Transverse colon (tissue), 4 donors: ENCODE results near the gene GRIA2.

Experiments used
- EP300 ChIP-seq: sonication (generic); formaldehyde crosslinking; IDR thresholded peaks from one replicate; pipeline ENCODE4 v1.6.1; 2017; ENCODE audit warnings: antibody characterized with exemption, low read depth
- POLR2A ChIP-seq: fragments of 450-650 bp; IDR thresholded peaks from one replicate; pipeline ENCODE4 v1.6.1; 2016; ENCODE audit warnings: antibody characterized with exemption, mild to moderate bottlenecking, moderate library complexity
- POLR2AphosphoS5 ChIP-seq, 3 donors: sonication (generic); formaldehyde crosslinking; IDR thresholded peaks; one replicate each; pipeline ENCODE4 v1.6.1; 2016; ENCODE audit warnings: antibody characterized with exemption in 3 of 3
- TF ChIP-seq, protein P1 (sequence below), 5 experiments: fragments of 200-600 bp in 3 of 5; fragments of 450-650 bp in 2 of 5; sonication (generic) in 3 of 5; IDR thresholded peaks; 1 replicate in 2 of 5; 2 replicates in 3 of 5; pipeline ENCODE4 v1.5.1; 2016 to 2017; ENCODE audit warnings: antibody characterized with exemption in 5 of 5, inconsistent platforms in 3 of 5, mild to moderate bottlenecking in 2 of 5, moderate library complexity in 1 of 5

DNA sequence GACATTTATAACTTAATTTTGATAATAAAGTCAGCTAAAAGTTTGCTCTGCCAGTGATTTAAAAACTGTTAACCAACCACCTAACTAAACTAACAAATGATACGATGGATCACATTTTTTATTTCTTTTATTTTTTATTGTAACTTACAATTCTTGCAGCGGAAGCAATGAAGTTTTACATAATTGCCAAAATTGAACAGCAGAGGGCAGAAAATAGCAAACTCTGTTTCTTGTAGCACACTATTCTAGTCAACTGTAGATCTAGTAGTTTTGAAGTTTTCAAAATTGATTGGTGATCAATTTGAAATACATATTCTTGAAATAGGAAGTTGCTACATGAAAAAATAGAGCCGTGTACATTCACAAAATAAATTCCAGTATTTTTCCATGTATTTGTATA, 2.8 kb upstream of the GRIA2 start:
- TF ChIP-seq EP300 = no peak
- TF ChIP-seq, protein P1, sequence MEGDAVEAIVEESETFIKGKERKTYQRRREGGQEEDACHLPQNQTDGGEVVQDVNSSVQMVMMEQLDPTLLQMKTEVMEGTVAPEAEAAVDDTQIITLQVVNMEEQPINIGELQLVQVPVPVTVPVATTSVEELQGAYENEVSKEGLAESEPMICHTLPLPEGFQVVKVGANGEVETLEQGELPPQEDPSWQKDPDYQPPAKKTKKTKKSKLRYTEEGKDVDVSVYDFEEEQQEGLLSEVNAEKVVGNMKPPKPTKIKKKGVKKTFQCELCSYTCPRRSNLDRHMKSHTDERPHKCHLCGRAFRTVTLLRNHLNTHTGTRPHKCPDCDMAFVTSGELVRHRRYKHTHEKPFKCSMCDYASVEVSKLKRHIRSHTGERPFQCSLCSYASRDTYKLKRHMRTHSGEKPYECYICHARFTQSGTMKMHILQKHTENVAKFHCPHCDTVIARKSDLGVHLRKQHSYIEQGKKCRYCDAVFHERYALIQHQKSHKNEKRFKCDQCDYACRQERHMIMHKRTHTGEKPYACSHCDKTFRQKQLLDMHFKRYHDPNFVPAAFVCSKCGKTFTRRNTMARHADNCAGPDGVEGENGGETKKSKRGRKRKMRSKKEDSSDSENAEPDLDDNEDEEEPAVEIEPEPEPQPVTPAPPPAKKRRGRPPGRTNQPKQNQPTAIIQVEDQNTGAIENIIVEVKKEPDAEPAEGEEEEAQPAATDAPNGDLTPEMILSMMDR (IDR thresholded peaks at IDR 0.05) = peak; percentile 23 to 34 (median 33)
- no peak for TF ChIP-seq POLR2A
- TF ChIP-seq POLR2AphosphoS5 (IDR thresholded peaks at IDR 0.05) = no peak
